Thymus (tissue), 11 donors: ENCODE measurements around the gene NBEA. TPM values are rescaled to one million over a fixed set of nuclear protein-coding genes. Genes with fewer than 3 reads are reported as not detected.

ENCODE experiments used
- DNase-seq, 9 donors: peaks; one replicate each; pipeline ENCODE4 v3.0.0-alpha.2; 2013; ENCODE audit warnings: low spot score in 9 of 9, low read depth in 6 of 9, missing footprints in 1 of 9
- H3K27ac ChIP-seq, 2 donors: one replicate each; pipeline ENCODE4 v1.5.1; 2013; ENCODE audit warnings: control low read depth in 1 of 2, low read depth in 1 of 2, low read length in 1 of 2, mild to moderate bottlenecking in 1 of 2, moderate library complexity in 1 of 2
- H3K27me3 ChIP-seq, 2 donors: one replicate each; pipeline ENCODE4 v1.5.1; 2013; ENCODE audit warnings: low read length in 1 of 2; ENCODE audit not compliant: control insufficient read depth in 2 of 2, insufficient read depth in 1 of 2
- H3K36me3 ChIP-seq, 2 donors: one replicate each; pipeline ENCODE4 v1.5.1; 2013; ENCODE audit warnings: low read length in 1 of 2, mild to moderate bottlenecking in 1 of 2, moderate library complexity in 1 of 2; ENCODE audit not compliant: control insufficient read depth in 2 of 2, insufficient read depth in 2 of 2
- H3K4me1 ChIP-seq, 2 donors: one replicate each; pipeline ENCODE4 v1.5.1; 2013; ENCODE audit warnings: low read length in 2 of 2; ENCODE audit not compliant: control insufficient read depth in 2 of 2, insufficient read depth in 2 of 2
- H3K4me3 ChIP-seq, 2 donors: one replicate each; pipeline ENCODE4 v1.5.1; 2013; ENCODE audit warnings: low read length in 2 of 2, control low read depth in 1 of 2, mild to moderate bottlenecking in 1 of 2
- H3K9me3 ChIP-seq, 2 donors: one replicate each; pipeline ENCODE4 v1.5.1; 2013; ENCODE audit warnings: low read length in 1 of 2, mild to moderate bottlenecking in 1 of 2; ENCODE audit not compliant: control insufficient read depth in 2 of 2, insufficient read depth in 1 of 2
- WGBS: extraction: QIAGEN DNeasy Blood & Tissue Kit; methylation state at CpG from one replicate; pipeline ENCODE4 v1.1.7; 2013; 5-methylcytosine and 5-hydroxymethylcytosine counted together
- polyA plus RNA-seq: library from polyadenylated mRNA; stranded (reverse); fragments of 200-250 nt; gene quantifications from one replicate; pipeline ENCODE4 v1.2.3, GENCODE V29; 2013
- total RNA-seq: library from RNA; stranded (reverse); fragments of 120-200 nt; gene quantifications from one replicate; pipeline ENCODE4 v1.2.4, GENCODE V29; 2013
- donor health status: healthy.

The NBEA gene
- total and polyA plus RNA-seq, 2 donors, result 4.1 to 6.8 TPM

GRCh38 chr13:35702316-35702715 is 760.2 kb downstream of the NBEA start:
- H3K9me3 ChIP-seq, result no peaks in the 10 kb centered on the region
- no peaks in the 10 kb centered on the region for H3K4me1 ChIP-seq
- no peaks in the 10 kb centered on the region for H3K27me3 ChIP-seq
- no peak for DNase-seq
- no peak overlapping the region for H3K4me3 ChIP-seq
- no peak overlapping the region for H3K27ac ChIP-seq
- 95% methylated on average over 2 of the region's 2 CpGs for WGBS
- H3K36me3 ChIP-seq, result no peaks in the 10 kb centered on the region

DNA sequence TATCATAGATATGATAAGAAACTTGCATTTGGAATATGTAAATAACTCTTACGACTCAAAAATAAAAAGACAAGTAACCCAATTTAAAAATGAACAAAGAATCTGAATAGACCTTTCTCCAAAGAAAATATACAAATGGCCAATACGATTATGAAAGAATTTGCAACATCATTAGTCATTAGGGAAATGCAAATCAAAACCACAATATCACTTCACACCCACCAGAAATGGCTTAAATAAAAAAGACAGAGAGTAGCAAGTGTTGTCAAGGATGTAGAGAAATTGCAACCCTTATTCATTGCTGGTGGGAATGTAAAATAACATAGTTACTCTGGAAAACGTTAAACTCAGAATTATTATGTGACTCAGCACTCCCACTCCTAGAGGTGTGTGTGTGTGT is 761.0 kb downstream of the NBEA start:
- no peak for DNase-seq
- H3K27ac ChIP-seq, result no peak overlapping the region
- 93% methylated on average over 3 of the region's 3 CpGs for WGBS
- H3K9me3 ChIP-seq, result no peaks in the 10 kb centered on the region
- no peaks in the 10 kb centered on the region for H3K36me3 ChIP-seq
- H3K4me3 ChIP-seq, result no peak overlapping the region
- no peaks in the 10 kb centered on the region for H3K4me1 ChIP-seq
- no peaks in the 10 kb centered on the region for H3K27me3 ChIP-seq

DNA sequence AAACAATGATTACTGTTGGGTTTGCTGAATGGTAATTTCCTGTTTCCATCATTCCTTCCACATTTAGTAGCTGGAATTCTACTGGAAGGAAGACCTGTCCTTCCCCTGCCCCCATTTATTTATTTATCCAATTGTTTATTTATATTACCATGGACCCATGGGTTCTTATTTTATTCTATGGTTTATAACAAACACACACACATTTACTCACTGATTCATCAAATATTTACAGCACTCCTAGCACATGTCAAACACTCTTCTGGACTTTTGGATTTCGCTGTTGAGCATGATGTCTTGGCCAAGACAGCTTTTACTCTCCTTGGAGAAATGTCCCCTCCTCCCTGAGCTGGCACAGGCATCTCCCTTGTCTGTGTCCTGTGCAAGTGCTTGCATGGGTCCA is 762.3 kb downstream of the NBEA start:
- no peaks in the 10 kb centered on the region for H3K36me3 ChIP-seq
- 88% methylated on average over 1 of the region's 1 CpG for WGBS
- no peaks in the 10 kb centered on the region for H3K4me1 ChIP-seq
- H3K4me3 ChIP-seq, result no peak overlapping the region
- H3K27ac ChIP-seq, result no peak overlapping the region
- DNase-seq, result no peak
- no peaks in the 10 kb centered on the region for H3K27me3 ChIP-seq
- no peaks in the 10 kb centered on the region for H3K9me3 ChIP-seq

DNA sequence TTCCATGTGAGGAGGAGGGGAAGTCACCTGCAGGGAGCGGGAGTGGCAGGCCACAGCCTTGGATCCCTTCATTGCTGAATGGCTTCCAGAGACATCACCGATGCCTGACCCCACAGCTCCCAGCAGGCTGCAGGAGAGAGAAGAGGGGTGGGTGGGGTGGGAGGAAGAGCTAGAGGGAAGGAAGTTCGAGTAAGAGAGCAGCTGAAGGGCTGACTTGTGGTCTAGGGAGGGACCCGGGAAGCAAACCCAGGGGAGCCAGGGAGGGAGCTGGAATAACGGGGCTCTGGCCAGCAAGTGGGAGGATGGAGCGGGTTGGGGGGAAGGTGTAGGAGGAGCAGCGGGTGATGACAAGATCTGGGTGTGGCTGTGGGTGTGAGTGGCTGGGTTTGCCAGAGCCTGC is 764.2 kb downstream of the NBEA start:
- Histone ChIP-seq H3K27me3 (no peaks in the 10 kb centered on the region), H3K9me3 (no peaks in the 10 kb centered on the region), H3K27ac (no peak overlapping the region), H3K36me3 (no peaks in the 10 kb centered on the region), H3K4me3 (no peak overlapping the region), H3K4me1 (no peaks in the 10 kb centered on the region)
- WGBS, result 83% methylated on average over 7 of the region's 7 CpGs
- DNase-seq, result no peak

- no peaks in the 10 kb centered on the region for H3K27me3 ChIP-seq
- no peak overlapping the region for H3K4me3 ChIP-seq
- no peak overlapping the region for H3K27ac ChIP-seq
- no peaks in the 10 kb centered on the region for H3K36me3 ChIP-seq
- H3K4me1 ChIP-seq, result no peaks in the 10 kb centered on the region
- 86% methylated on average over 8 of the region's 8 CpGs for WGBS
- H3K9me3 ChIP-seq, result no peaks in the 10 kb centered on the region
- no peak for DNase-seq
Observed at GRCh38 chr13:35706721-35707120, 764.7 kb downstream of the NBEA start.

DNA sequence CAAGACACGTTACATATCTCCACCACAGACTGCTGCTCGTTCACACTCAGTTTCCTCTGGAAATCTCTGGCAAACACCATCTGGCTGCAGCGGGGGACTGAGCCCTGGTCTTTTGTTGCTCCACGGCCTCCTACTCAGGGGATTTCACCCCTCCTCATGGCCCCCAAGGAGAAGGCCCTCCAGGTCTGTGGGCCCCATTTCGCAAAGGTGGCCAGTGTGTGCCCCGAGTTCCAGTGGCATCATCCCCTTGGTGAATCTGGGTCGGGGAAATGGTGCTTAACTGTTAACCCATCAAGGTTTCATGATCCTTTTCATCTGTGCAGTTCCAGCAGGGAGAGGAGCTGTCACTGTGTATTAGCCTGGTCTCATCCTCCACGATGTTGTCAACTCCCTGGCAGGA is 769.8 kb downstream of the NBEA start:
- 82% methylated on average over 8 of the region's 8 CpGs for WGBS
- Histone ChIP-seq H3K4me3 (no peak overlapping the region), H3K27me3 (no peaks in the 10 kb centered on the region), H3K36me3 (no peaks in the 10 kb centered on the region), H3K4me1 (no peaks in the 10 kb centered on the region), H3K9me3 (no peaks in the 10 kb centered on the region), H3K27ac (no peak overlapping the region)
- no peak for DNase-seq

DNA sequence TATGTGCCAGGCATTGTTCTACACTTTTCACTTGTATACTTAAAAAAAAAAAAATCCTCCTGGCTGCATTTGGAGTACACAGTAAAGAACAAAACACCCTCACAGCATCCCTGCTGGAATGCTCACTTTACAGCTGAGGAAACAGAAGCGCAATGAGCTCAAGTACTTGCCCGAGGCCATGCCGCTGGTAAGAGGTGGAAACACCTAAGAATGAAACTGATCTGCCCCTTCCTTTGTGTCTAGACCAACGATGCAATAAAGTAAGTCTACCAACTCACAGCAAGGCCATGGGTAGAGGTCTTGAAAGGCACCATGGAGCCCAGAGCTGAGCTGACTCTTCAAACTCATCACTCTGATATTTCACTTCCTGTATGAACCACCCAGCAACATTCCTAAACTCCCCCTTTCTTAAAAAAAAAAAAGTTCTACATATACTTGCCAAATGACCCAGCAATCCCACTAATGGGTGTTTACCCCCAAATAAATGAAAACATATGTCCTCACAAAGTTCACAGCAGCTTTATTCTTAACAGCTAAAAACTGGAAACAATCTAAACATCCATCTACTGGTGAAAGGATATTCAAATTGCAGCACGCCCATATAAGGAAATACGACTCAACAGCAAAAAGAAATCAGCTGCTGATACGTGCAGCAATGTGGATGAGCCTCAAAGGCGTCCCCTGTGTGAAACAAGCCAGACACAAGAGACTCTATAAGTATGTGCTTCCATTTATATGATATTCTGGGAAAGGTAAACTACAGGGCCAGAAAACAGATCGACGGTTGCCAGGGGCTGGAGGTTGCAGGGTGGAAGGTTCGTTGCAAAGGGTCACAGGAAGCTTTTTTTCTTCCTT is 771.1 kb downstream of the NBEA start:
- no peaks in the 10 kb centered on the region for H3K36me3 ChIP-seq
- H3K4me3 ChIP-seq, result no peak overlapping the region
- no peaks in the 10 kb centered on the region for H3K27me3 ChIP-seq
- DNase-seq, result no peak
- WGBS, result 79% methylated on average over 11 of the region's 11 CpGs
- H3K4me1 ChIP-seq, result no peaks in the 10 kb centered on the region
- H3K27ac ChIP-seq, result no peak overlapping the region
- H3K9me3 ChIP-seq, result no peaks in the 10 kb centered on the region

DNA sequence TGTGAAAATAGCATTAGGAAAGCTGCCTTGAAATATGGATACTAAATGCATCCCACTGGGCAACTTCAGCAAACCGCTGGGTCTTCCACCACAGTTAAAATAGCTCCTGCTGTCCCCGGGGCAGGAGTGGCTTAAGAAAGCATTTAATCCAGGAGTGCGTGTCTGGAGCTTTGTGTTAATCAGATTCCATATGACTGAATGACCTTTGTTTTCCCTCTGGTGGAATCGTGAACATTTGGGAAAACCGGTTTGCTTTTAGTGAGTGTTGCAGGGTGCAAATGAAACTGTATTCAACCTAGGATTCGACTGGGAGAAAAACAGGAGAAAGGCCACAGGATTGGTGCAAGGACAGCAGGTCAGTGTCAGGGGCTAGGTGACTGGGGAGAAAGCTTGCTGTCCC is 772.1 kb downstream of the NBEA start:
- H3K4me3 ChIP-seq, result no peak overlapping the region
- H3K27ac ChIP-seq, result no peak overlapping the region
- H3K4me1 ChIP-seq, result no peaks in the 10 kb centered on the region
- H3K36me3 ChIP-seq, result no peaks in the 10 kb centered on the region
- no peaks in the 10 kb centered on the region for H3K27me3 ChIP-seq
- DNase-seq, result no peak
- WGBS, result 92% methylated on average over 6 of the region's 6 CpGs
- no peaks in the 10 kb centered on the region for H3K9me3 ChIP-seq

DNA sequence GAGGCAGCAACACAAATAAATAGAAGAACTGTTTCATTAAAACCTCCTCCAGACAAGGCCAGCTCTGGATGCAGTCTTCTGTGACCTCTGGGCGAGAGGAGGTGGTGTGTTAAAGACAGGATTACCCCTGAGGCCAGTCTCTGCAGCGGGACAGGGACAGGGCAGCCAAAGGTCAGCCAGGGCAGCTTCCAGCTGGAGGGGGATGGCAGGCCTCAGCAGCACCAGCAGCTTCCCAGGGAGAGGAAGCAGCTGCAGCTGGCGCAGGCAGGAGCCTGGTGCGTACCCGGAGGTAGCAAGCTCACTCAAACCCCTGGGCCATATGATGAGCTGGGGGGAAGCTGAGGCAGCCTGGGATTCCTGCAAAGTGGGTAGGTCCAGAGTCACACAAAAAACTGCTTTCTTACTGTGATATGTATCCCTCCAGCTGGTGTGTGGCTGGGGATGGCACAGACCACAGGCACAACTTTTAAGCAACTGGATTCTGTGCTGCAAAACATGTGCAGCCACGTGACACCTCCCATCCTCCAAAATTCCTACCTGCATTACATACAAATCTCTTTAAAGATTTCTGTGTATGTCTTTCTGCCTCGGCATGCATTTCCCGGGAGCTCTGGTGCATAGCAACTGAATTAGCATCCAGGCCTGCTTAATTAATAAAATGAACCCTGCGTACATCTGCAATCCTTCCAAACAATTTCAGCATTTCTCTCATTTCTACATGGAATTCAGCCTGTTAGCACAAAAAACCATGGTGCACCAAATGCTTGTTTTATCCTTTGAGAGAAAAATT is 772.7 kb downstream of the NBEA start:
- Histone ChIP-seq H3K4me3 (no peak overlapping the region), H3K36me3 (no peaks in the 10 kb centered on the region), H3K27ac (no peak overlapping the region), H3K9me3 (no peaks in the 10 kb centered on the region), H3K4me1 (no peaks in the 10 kb centered on the region), H3K27me3 (no peaks in the 10 kb centered on the region)
- no peak for DNase-seq
- WGBS, result 87% methylated on average over 9 of the region's 9 CpGs
